Measurements from ENCODE around the gene PTPRZ1.

PTPRZ1 gene

DNA sequence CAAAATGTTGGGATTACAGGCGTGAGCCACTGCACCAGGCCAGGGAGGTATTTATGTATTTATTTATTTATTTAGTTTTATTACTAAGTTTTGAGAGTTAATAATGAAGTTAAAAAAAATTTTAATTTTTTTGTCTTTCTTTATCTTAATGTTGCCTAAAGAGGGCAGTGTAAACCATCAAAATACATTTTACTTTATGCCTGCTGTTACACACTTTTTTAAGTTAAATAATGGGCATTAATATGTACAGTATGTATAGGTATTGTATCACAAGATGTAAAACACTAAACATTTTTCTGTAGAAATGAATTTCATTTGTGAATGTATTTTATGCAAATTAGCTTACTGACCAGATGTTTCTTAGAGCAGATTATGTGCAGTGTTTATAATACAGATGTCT is 141.7 kb downstream of the PTPRZ1 start:
- TF ChIP-seq, protein P1, sequence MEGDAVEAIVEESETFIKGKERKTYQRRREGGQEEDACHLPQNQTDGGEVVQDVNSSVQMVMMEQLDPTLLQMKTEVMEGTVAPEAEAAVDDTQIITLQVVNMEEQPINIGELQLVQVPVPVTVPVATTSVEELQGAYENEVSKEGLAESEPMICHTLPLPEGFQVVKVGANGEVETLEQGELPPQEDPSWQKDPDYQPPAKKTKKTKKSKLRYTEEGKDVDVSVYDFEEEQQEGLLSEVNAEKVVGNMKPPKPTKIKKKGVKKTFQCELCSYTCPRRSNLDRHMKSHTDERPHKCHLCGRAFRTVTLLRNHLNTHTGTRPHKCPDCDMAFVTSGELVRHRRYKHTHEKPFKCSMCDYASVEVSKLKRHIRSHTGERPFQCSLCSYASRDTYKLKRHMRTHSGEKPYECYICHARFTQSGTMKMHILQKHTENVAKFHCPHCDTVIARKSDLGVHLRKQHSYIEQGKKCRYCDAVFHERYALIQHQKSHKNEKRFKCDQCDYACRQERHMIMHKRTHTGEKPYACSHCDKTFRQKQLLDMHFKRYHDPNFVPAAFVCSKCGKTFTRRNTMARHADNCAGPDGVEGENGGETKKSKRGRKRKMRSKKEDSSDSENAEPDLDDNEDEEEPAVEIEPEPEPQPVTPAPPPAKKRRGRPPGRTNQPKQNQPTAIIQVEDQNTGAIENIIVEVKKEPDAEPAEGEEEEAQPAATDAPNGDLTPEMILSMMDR (conservative IDR thresholded peaks at IDR 0.05; ENCODE audit: control insufficient read depth, insufficient read depth, low read depth, low read length): peak; percentile 9
- no peak overlapping the region for H3K4me3 ChIP-seq (ENCODE audit: control insufficient read depth, low read depth, low read length)
- DNase-seq (ENCODE audit: low read depth): peak; percentile 2

DNA sequence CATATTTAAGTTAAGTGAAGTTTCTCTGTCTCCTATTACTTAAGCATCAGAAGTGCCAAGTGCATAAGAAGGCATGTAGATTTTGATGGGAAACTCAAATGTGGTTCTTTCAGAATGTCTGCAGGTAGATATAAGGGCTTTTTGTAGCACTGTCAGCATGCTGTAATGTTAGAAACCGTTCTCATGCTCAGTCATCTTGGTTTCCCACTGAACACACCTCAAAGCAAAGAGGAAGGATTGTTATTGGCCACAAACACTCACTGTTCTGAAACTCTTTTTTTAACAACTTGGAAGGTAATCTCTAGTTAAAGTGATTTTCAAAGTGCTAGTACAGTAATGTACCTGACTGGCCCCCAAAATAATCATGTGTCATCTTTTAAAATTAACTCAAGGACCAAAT is 145.1 kb downstream of the PTPRZ1 start:
- TF ChIP-seq, protein P1 (conservative IDR thresholded peaks at IDR 0.05; ENCODE audit: control insufficient read depth, insufficient read depth, low read depth, low read length): no peak
- no peak for DNase-seq (ENCODE audit: low read depth)

DNA sequence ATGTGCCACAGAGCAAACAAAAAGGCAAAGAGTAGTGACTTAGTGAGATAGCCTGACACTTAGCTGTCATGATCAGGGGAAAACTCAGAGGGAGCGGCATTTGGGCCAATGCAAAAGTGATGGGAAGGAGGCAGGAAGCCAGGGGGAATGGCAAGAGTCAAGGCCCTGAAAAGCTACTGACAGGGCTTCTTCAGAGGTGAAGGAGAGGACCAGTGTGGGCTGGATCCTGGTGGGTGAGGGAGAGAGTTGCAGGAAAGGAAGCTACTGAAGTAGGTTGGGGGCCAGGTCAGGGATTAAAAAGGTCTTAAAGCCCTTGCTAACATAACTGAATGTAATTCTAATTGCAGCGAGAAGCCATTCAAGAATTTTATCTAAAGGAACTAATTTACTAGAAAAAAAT is 154.1 kb downstream of the PTPRZ1 start:
- no peak for DNase-seq (ENCODE audit: low read depth)
- H3K4me3 ChIP-seq (ENCODE audit: control insufficient read depth, low read depth, low read length): no peak overlapping the region
- TF ChIP-seq, protein P1 (conservative IDR thresholded peaks at IDR 0.05; ENCODE audit: control insufficient read depth, insufficient read depth, low read depth, low read length): no peak

More for the DNA sequence above, 145.1 kb downstream of the PTPRZ1 start:
- H3K4me3 ChIP-seq (ENCODE audit: control insufficient read depth, low read depth, low read length): no peak overlapping the region

DNA sequence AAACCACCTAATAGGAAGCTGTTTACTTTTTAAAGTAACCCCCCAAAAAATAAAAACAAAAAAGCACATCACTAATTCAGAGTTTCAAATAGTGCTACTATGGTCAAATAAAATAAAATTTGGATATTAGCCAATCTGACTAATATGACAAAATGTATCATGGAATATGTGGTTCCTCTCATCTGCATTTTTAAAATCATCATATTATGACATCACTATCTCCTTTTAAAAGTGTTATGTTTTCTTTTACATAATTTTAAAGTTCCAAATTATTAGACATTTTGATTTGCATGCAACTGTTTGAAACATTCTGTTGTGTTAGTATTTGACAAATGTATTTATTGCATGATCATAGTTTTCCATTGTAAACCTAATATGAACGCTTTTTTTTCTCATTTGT is 160.7 kb downstream of the PTPRZ1 start:
- H3K4me3 ChIP-seq (ENCODE audit: control insufficient read depth, low read depth, low read length): no peak overlapping the region
- TF ChIP-seq, protein P1 (conservative IDR thresholded peaks at IDR 0.05; ENCODE audit: control insufficient read depth, insufficient read depth, low read depth, low read length): no peak
- DNase-seq (ENCODE audit: low read depth): no peak

DNA sequence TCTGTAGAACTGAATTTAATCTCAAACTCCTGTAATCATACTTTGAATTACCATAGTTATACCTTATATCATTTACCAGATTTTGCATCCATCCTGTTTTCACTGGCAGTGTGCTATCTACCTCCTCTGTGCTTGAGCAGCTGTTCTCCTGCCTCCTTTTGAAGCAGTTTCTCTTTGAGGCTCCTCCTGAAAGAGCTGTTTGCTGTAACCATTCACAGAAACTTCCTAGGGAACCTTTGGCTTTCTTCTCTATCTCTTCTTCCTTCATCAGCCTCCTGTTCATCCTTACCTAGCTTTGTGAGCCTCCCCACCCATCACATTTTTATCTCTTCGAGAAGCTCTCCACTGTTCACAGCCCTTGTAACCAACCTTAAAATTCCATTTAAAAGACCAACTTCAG is 162.9 kb downstream of the PTPRZ1 start:
- no peak overlapping the region for H3K4me3 ChIP-seq (ENCODE audit: control insufficient read depth, low read depth, low read length)
- no peak for DNase-seq (ENCODE audit: low read depth)
- TF ChIP-seq, protein P1 (conservative IDR thresholded peaks at IDR 0.05; ENCODE audit: control insufficient read depth, insufficient read depth, low read depth, low read length): no peak

DNA sequence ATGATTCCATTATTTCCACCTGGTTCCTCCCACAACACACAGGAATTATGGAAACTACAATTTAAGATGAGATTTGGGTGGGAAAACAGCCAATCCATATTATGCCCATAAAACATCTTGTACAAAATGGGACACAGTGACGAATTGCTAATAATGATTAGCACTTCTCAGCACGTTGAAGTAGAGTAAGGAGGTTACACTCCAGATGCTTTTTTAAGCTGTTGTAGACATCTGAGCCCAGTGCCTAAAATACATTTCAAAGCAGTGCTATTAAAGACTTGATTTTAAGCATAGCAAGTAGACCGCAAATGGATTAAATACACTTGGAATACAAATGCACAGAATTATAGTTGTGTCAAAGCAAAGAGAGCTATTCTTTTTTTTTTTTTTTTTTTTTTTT is 165.2 kb downstream of the PTPRZ1 start:
- no peak overlapping the region for H3K4me3 ChIP-seq (ENCODE audit: control insufficient read depth, low read depth, low read length)
- no peak for DNase-seq (ENCODE audit: low read depth)
- TF ChIP-seq, protein P1 (conservative IDR thresholded peaks at IDR 0.05; ENCODE audit: control insufficient read depth, insufficient read depth, low read depth, low read length): no peak

DNA sequence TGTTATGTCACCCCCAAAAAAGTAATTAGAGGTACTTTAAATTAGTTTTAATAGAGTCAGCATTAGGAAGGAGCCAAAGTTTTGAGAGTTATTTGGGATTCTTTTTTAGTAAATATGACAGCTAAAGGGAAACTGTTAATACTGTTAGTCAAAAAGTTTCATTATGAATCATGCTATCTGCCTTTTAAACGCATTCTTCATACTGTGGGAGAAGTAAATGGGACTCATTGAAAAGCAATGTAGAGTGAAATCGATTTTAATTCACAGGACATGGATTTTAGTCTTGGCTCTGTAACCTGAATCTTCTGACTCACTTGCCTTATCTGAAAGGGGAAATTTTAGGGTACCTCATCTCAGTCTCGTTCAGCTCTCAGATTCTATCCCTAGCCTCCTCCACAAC is 165.9 kb downstream of the PTPRZ1 start:
- H3K4me3 ChIP-seq (ENCODE audit: control insufficient read depth, low read depth, low read length): no peak overlapping the region
- TF ChIP-seq, protein P1 (conservative IDR thresholded peaks at IDR 0.05; ENCODE audit: control insufficient read depth, insufficient read depth, low read depth, low read length): no peak
- DNase-seq (ENCODE audit: low read depth): peak; percentile 5
